Measurements from ENCODE around the gene HBZ. TPM values are rescaled to one million over a fixed set of nuclear protein-coding genes. Genes with fewer than 3 reads are reported as not detected.
"Not testable (repeated sequence)": the region's sequence is repeated elsewhere in the genome, so short reads cannot be mapped to it uniquely, and the experiment has no call there.

HBZ gene
- total and polyA plus RNA-seq, 9 of the 15 experiments (the other 6 are each of a cell fraction or from before 2014, with no cell fraction given): 58.0 to 610 (median 113) TPM

DNA sequence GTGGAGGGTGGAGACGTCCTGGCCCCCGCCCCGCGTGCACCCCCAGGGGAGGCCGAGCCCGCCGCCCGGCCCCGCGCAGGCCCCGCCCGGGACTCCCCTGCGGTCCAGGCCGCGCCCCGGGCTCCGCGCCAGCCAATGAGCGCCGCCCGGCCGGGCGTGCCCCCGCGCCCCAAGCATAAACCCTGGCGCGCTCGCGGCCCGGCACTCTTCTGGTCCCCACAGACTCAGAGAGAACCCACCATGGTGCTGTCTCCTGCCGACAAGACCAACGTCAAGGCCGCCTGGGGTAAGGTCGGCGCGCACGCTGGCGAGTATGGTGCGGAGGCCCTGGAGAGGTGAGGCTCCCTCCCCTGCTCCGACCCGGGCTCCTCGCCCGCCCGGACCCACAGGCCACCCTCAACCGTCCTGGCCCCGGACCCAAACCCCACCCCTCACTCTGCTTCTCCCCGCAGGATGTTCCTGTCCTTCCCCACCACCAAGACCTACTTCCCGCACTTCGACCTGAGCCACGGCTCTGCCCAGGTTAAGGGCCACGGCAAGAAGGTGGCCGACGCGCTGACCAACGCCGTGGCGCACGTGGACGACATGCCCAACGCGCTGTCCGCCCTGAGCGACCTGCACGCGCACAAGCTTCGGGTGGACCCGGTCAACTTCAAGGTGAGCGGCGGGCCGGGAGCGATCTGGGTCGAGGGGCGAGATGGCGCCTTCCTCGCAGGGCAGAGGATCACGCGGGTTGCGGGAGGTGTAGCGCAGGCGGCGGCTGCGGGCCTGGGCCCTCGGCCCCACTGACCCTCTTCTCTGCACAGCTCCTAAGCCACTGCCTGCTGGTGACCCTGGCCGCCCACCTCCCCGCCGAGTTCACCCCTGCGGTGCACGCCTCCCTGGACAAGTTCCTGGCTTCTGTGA, 24.3 kb downstream of the HBZ start, which contains the start of gene HBA1:
Gene HBA1 (plus strand): TSS at position 204 of the 906 bp plus-strand sequence. CDS start 37 bp downstream, at position 241.
- DNase-seq (ENCODE audit: extremely low read depth in 1 of 4, low spot score in 3 of 4); CTCF ChIA-PET (ENCODE audit: low intra/inter-chr PET ratio); H4K20me1 ChIP-seq (replicated peaks; ENCODE audit: control insufficient read depth, insufficient read depth, low read length); intact Hi-C loops (cut with micrococcal nuclease); H3K9me3 ChIP-seq (replicated peaks; ENCODE audit: control insufficient read depth, insufficient read depth, low read depth, low read length); in situ Hi-C loops (cut with MboI); H2AFZ ChIP-seq (ENCODE audit: low read depth, low read length); H3K27me3 ChIP-seq (ENCODE audit: control insufficient read depth in 2 of 2, insufficient read depth in 2 of 2, low read length in 2 of 2); H3K9me1 ChIP-seq (ENCODE audit: control insufficient read depth, insufficient read depth, low read length): not testable (repeated sequence)
- Histone ChIP-seq H3K36me3 (ENCODE audit: control insufficient read depth, insufficient read depth, low read length) (peaks cover 21% of the 10 kb centered on the region), H3K4me3 (peak within 1 kb of the TSS; percentile 55), H3K4me1 (replicated peaks in 1 of 2; ENCODE audit: control insufficient read depth in 2 of 2, insufficient read depth in 2 of 2, low read length in 2 of 2) (peaks cover 28 to 54% of the 10 kb centered on the region in 2 experiments; a peak in 4 of 5 replicates), H3K79me2 (ENCODE audit: control insufficient read depth, insufficient read depth, low read length) (peaks cover 49% of the 10 kb centered on the region), H3K27ac (ENCODE audit: extremely low read depth, low read depth, low read length) (peak within 1 kb of the TSS; percentile 57; the same call in 2 of the 3 replicates), H3K4me2 (ENCODE audit: insufficient read depth, low read length) (peak within 1 kb of the TSS; percentile 80), H3K9ac (ENCODE audit: insufficient read depth in 1 of 2, low read depth in 2 of 2, low read length in 2 of 2) (peak within 1 kb of the TSS; percentile 63 to 88)
- TSS peak; percentile 78 for BruUV-seq (replicated peaks)
- FAIRE-seq (peak; percentile 78), ATAC-seq (peak; percentile 72)
- 1% methylated on average over 10 of the region's 88 CpGs for WGBS (ENCODE audit: insufficient coverage, low coverage, missing lambda C conversion rate)
- POLR2A ChIA-PET: interaction anchor here (0.6 to 1.8 kb wide), 3 partner anchors 79 to 111 kb away, joined by 4 to 8 read pairs (median 7); no protein-coding TSS in a partner anchor
- TF ChIP-seq POLR2G (IDR thresholded peaks at IDR 0.05; ENCODE audit: low read depth, low read length) (peak; percentile 74), RBFOX2 (IDR thresholded peaks at IDR 0.05; ENCODE audit: low read depth, low read length) (peak; percentile 68), RBBP5 (IDR thresholded peaks at IDR 0.05; ENCODE audit: borderline replicate concordance, insufficient read depth, low read length, poor library complexity, severe bottlenecking) (peak; percentile 28), ZFX (CRISPR knock-in tag; IDR thresholded peaks at IDR 0.05) (peak; percentile 26; the same call in 1 of the 2 replicates), PHF8 (IDR thresholded peaks at IDR 0.05; ENCODE audit: borderline replicate concordance, low read length) (peak; percentile 23; the same call in 1 of the 2 replicates), TAF1 (IDR thresholded peaks at IDR 0.05; ENCODE audit: control insufficient read depth, extremely low read depth, insufficient read depth, low read length, severe bottlenecking) (peak; percentile 35), POLR2AphosphoS5 (IDR thresholded peaks at IDR 0.05; ENCODE audit: control insufficient read depth, insufficient read depth, low read depth, low read length) (peak; percentile 15; the same call in 1 of the 2 replicates), CXXC5 (CRISPR knock-in tag; IDR thresholded peaks at IDR 0.05) (peak; percentile 18; the same call in 1 of the 2 replicates), KDM5B (IDR thresholded peaks at IDR 0.05; ENCODE audit: insufficient replicate concordance, low read depth, low read length) (peak; percentile 37)
- TF ChIP-seq, protein P1, sequence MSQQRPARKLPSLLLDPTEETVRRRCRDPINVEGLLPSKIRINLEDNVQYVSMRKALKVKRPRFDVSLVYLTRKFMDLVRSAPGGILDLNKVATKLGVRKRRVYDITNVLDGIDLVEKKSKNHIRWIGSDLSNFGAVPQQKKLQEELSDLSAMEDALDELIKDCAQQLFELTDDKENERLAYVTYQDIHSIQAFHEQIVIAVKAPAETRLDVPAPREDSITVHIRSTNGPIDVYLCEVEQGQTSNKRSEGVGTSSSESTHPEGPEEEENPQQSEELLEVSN (IDR thresholded peaks at IDR 0.05; ENCODE audit: borderline replicate concordance in 1 of 2, extremely low read depth in 1 of 2, insufficient read depth in 1 of 2, insufficient read length in 1 of 2, low read depth in 1 of 2, low read length in 1 of 2, poor library complexity in 1 of 2, severe bottlenecking in 1 of 2): peak in 1 of 2 experiments; percentile 22
